ENCODE results near the gene C22orf39.
A peak's percentile ranks its signal among the peaks of the same experiment; 100 is the strongest.
"Not testable (repeated sequence)": the region's sequence is repeated elsewhere in the genome, so short reads cannot be mapped to it uniquely, and the experiment has no call there.

Gene C22orf39

GRCh38 chr22:19450363-19451175 lies 3.1 kb upstream of the C22orf39 start:
- no peak for DNase-seq

GRCh38 chr22:19449422-19449767 lies 1.9 kb upstream of the C22orf39 start:
- DNase-seq: no peak

GRCh38 chr22:19448739-19449421 lies 1.4 kb upstream of the C22orf39 start:
- no peak for DNase-seq

GRCh38 chr22:19448076-19448607 lies 631 bp upstream of the C22orf39 start:
- no peak for DNase-seq

GRCh38 chr22:19446603-19447329 lies 745 bp downstream of the C22orf39 start:
- DNase-seq: no peak

GRCh38 chr22:19445279-19445982 lies 2.1 kb downstream of the C22orf39 start:
- DNase-seq: not testable (repeated sequence)

GRCh38 chr22:19443544-19444211 lies 3.8 kb downstream of the C22orf39 start:
- no peak for DNase-seq

- DNase-seq: no peak
Measured at GRCh38 chr22:19442166-19442565, 5.3 kb downstream of the C22orf39 start.

GRCh38 chr22:19440411-19441195 lies 6.9 kb downstream of the C22orf39 start:
- no peak for DNase-seq

- DNase-seq: no peak
Measured at GRCh38 chr22:19438298-19438697, 9.2 kb downstream of the C22orf39 start.

- not testable (repeated sequence) for DNase-seq
Measured at GRCh38 chr22:19436444-19437161, 10.9 kb downstream of the C22orf39 start.

GRCh38 chr22:19434829-19435580 lies 12.5 kb downstream of the C22orf39 start:
- DNase-seq: no peak

GRCh38 chr22:19434401-19434800 lies 13.1 kb downstream of the C22orf39 start:
- no peak for DNase-seq

GRCh38 chr22:19432133-19432851 lies 15.2 kb downstream of the C22orf39 start, which contains the start of gene MRPL40:
Gene MRPL40 (plus strand): TSS chr22:19432545. CDS start chr22:19432555, 10 bp downstream.
- peak; percentile 90 for DNase-seq

GRCh38 chr22:19431649-19432132 lies 15.8 kb downstream of the C22orf39 start, which contains the start of gene HIRA:
Gene HIRA (minus strand): TSS chr22:19431733. CDS start chr22:19431476, 257 bp downstream.
- peak; percentile 88 for DNase-seq

- DNase-seq: peak; percentile 13
Measured at GRCh38 chr22:19430890-19431541, 16.5 kb downstream of the C22orf39 start.

- peak; percentile 48 for DNase-seq
Measured at GRCh38 chr22:19429950-19430889, 17.3 kb downstream of the C22orf39 start.
